ENCODE results near the gene LILRB1.
"Not testable (repeated sequence)": the region's sequence is repeated elsewhere in the genome, so short reads cannot be mapped to it uniquely, and the experiment has no call there.

LILRB1 gene

DNA sequence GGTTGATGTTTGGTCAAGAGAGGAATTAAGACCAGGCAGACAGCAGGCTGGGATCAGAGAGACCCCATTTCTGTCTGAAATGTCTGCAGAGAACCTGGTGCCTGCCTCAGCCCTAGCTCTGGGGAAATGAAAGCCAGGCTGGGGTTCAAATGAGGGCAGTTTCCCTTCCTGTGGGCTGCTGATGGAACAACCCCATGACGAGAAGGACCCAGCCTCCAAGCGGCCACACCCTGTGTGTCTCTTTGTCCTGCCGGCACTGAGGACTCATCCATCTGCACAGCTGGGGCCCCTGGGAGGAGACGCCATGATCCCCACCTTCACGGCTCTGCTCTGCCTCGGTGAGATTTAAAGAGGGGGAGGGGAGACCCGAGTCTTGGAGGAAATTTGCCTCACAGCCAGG, 32.4 kb downstream of the LILRB1 start, which contains the start of gene LILRB4:
Gene LILRB4 (plus strand): TSS at position 256 of the 400 bp plus-strand sequence. CDS start 49 bp downstream, at position 305.
- DNase-seq (ENCODE audit: low read depth): no peak

DNA sequence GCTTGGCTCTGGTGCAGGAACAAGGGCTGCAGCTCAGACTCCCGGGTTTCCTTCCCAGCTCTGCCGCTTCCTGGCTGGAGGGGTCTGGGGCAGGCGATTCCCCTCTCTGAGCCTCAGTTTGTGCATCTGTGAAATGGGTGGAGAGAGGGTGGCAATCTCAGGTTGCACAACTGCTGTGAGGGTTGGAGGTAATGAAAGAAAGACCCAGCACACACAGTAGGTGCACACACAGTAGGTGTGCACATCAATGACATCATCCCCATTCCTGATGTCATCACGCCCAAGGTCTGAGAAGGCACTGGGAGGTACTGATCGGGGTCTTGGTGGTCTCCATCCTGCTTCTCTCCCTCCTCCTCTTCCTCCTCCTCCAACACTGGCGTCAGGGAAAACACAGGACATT, 35.2 kb downstream of the LILRB1 start:
- no peak for DNase-seq (ENCODE audit: low read depth)

DNA sequence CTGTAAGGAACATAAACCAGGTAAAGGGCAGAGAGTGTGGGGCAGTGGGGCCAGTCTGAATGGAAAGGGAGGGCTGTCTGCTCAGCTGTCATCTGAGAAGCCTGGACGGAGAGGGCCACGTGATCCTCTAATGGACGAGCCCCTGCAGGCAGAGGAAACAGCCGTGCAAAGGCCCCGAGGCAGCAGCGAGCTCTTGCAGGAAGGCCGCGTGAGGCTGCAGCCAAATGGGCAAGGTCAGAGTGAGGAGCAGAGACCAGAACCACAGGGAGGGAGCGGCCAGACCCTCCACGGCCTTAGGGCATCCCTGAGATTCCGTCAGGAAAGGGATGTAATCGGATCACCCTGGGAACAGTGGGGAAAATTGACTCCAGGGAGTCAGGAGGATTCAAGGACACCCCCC, 36.9 kb downstream of the LILRB1 start:
- DNase-seq (ENCODE audit: low read depth): no peak

DNA sequence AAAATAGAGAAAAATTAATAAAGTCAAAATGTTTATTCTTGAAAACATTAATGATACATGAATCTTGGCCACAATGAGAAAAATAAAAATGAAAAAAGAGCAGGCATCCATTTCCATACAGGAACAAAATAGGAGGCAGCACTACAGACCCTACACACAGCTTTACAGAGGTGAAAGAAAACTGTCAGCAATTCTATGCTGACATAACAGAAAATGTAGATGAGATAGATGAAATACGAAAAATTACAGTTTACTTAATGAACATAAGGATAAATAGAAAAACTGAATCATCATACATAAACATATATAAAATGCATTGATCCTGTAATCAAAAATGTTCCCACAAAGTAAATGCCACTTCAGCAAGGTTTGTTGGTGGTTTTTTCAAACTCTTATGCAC, 38.1 kb downstream of the LILRB1 start:
- no peak for DNase-seq (ENCODE audit: low read depth)

DNA sequence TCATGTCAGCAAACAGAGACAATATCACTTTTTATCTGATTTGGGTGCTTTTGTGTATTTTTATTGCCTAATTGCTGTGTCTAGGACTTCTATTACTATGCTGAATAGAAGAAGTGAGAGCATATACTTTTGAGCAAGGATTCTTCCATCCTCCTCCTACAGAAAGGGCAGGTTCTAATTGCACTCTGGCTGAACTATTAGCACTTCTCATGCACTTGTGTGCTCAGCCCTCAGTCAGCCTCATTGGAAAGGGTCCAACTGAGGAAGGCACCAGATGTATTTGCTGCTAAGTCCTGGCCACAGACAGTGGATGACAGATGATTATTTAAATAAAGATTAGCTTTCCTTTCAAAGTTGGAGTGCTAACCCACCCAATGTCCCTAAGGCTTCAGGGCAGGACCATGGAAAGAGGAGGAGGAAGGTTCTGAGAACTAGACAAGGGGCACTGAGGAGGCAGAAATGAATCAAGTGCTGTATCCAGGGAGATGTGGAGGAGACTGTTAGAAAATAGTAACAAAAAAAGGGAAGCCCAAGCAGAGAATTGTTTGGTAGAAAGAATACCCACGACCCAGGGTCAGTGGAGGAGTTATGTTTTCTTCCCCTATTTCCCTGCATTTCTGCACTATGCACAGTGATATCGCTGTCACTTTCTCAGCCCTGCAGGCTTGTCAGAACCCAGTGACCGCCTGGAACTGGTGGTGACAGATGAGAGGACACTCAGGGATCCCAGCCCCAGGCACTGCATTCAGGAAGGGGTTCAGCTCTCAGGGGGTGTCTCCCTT, 40.5 kb downstream of the LILRB1 start:
- no peak for DNase-seq (ENCODE audit: low read depth)

DNA sequence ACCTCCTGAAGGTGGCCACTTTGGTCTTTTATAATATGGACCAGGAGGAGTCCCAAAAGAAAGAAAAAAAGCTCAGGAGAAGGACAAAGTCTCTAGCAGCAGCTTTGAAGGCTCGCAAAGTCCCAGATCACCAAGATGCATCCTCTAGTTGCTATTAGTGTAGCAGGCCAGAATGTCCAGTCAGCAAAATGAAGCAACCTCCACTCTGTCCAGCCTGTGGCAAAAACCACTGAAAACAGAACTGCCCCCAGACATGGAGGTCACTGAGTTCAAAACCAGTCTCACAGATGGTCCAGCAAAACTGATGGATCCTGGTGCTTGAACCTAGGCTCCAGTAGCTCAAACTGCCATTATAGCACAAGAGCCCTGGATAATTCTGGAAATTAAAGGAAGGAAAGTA, 42.9 kb downstream of the LILRB1 start:
- no peak for DNase-seq (ENCODE audit: low read depth)

DNA sequence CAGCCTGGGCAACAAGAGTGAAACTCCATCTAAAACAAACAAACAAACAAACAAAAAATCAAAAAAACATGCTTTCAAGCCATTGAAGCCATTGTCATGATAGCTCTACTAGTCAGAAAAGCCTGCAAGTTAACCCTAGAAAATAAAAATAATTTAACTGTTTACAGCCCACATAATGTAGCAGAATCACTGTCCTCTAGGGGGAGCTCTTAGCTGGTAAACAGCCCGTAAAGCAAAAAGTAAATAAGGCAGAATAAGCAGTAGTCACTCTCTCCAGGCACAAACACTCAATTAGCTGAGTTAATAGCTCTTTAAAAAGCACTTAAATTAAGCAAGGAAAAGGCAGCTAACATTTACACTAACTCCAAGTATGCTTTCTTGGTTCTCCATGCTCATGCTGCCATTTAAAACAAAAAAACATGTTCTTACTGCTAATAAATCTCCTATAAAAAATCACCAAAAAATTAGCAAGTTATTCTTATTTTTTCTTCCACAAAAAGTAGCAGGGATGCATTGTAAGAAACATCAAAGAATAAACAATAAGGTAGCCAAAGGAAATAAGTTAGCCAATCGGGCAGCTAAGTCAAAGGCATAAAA, 43.8 kb downstream of the LILRB1 start:
- DNase-seq (ENCODE audit: low read depth): no peak

DNA sequence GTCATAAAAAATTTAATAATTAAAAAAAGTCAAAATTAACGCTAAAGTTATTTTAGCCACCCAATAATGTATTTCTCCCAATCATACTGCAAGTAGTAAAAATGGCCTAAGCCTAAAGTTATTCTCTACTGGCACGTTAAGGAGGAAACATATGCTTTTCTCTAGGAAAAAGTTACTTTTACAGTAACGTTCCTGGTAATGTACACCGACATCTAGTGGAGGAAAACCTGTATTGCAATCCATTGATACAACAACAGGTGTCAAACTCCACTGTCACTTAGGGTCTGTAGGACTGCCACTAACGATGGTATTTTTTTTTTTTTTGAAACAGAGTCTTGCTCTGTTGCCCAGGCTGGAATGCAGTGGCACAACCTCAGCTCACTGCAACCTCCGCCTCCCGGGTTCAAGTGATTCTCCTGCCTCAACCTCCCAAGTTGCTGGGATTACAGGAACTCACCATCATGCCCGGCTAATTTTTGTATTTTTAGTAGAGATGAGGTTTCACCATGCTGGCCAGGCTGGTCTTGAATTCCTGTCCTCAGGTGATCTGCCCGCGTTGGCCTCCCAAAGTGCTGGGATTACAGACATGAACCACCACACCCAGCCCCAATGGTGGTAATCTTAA, 46.0 kb downstream of the LILRB1 start:
- not testable (repeated sequence) for DNase-seq (ENCODE audit: low read depth)

DNA sequence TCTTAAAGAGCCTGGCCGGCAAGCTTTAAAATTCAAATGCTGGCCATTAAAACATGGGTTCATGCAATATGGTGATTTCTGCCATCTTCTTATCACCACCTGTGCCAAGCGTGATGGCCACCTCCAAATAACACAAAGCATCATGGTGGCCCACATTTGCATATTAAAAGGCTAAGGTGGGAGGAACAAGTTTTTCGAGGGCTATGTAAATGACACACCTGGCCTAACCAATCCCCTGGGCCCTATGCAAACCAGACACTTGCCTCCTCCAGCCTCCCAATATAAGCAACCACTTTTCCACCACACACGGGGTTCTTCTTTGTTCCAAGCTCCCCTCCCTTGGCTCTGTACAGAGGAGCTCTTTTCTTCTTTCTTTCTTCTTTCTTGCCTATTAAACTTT, 46.9 kb downstream of the LILRB1 start:
- DNase-seq (ENCODE audit: low read depth): no peak

DNA sequence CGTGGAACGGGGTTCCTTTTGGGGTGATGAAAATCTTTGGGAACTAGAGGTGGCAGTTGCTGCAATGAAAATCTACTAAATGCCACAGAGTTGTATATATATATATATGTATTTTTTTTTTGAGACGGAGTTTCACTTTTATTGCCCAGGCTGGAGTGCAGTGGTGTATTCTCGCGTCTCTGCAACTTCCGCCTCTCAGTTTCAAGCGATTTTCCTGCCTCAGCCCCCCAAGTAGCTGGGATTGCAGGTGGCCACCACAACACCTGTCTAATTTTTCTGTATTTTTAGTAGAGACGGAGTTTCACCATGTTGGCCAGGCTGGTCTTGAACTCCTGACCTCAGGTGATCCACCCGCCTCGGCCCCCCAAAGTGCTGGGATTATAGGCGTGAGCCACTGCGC, 51.3 kb downstream of the LILRB1 start:
- not testable (repeated sequence) for DNase-seq (ENCODE audit: low read depth)

DNA sequence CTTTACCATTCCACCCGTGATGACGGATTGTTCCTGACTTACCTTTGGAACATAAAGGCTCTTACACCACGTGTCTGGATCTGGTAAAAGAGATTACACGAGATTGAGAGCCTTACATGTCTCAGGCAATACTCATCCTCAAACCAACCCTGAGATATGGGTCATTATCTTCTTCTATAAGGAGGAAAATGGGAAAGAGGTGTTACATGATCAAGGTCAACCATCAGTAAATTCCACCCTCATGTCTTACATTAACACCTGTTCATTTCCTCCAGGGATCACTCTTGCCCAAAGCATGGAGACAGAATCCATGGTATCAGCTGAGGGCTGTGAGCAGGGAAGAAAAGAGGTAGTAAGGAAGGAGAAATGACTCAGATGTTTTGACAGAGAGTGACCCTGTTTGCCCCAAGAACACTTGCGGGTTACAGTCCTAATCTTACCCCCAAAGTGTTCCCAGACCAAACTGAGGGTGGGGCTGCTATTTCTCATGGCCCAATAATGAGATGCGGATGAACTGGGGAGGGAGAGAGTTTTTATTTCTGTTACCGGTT, 52.1 kb downstream of the LILRB1 start:
- no peak for DNase-seq (ENCODE audit: low read depth)

DNA sequence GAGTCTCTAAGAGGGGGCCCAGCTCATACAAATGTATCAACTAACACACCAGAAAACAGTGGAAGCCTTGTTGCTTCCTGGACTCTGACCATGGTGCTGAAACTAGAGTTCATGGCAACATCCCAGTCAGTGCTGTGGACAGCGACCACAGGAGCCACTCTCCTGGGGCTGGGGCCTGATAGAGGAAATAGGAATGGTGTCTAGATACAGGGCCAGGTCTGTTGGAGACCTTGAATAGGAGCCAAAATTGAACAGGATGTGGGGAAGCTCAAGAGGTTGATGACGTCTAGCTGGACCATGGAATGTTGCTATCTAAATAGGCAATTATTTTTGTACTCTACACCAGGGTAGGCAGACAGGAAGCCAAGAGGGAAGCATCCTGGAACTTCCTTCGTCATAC, 54.2 kb downstream of the LILRB1 start:
- DNase-seq (ENCODE audit: low read depth): no peak
